ENCODE results near the gene APBA1. TPM values are rescaled to one million over a fixed set of nuclear protein-coding genes. Genes with fewer than 3 reads are reported as not detected.

APBA1 gene
- polyA plus RNA-seq, 3 donors = 1.6 TPM; not detected in 2

DNA sequence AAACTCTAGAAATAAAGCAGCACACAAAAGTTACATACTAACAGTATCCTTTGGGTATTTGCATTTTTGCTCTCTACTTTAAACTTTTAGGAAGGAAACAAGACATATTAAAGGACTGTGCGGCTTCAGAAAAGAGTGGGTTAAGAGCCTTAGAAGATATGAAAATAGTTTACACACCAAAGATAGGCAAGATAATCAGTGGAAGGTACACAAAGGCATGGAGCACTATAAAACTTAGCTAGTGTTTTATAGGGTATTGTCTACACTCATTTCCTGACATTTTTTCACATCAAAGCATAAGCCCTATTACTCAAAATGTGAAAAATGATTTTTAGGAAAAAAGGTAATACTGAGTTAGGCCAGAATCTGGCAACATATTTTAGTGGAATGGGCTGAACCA, 43.7 kb upstream of the APBA1 start:
- Histone ChIP-seq H3K79me2 (ENCODE audit: insufficient read depth, low read length) (no peaks in the 10 kb centered on the region), H3K9me3 (replicated peaks in 1 of 2; ENCODE audit: control insufficient read depth in 1 of 2, insufficient read depth in 1 of 2, low read length in 2 of 2) (no peaks in the 10 kb centered on the region), H3K27me3 (ENCODE audit: control insufficient read depth in 2 of 2, insufficient read depth in 2 of 2, low read length in 2 of 2) (no peaks in the 10 kb centered on the region), H4K20me1 (ENCODE audit: insufficient read depth, low read length) (no peaks in the 10 kb centered on the region), H3K27ac (ENCODE audit: low read depth in 1 of 2, low read length in 2 of 2) (no peak overlapping the region), H3K4me3 (replicated peaks in 1 of 3; ENCODE audit: low read depth in 2 of 3, low read length in 3 of 3) (no peak overlapping the region), H3K36me3 (replicated peaks in 1 of 2; ENCODE audit: control insufficient read depth in 1 of 2, insufficient read depth in 2 of 2, low read length in 2 of 2) (peaks cover 45 to 98% of the 10 kb centered on the region in 2 donors), H3K4me2 (replicated peaks; ENCODE audit: extremely low read depth, low read length, poor library complexity, severe bottlenecking) (no peak overlapping the region), H2AFZ (ENCODE audit: insufficient read depth, low read depth, low read length, poor library complexity, severe bottlenecking) (no peak overlapping the region), H3K9ac (ENCODE audit: insufficient read depth, low read length, poor library complexity, severe bottlenecking) (no peak overlapping the region), H3K4me1 (ENCODE audit: control insufficient read depth in 1 of 2, insufficient read depth in 2 of 2, low read length in 2 of 2) (no peaks in the 10 kb centered on the region)
- H3K9me3 Mint-ChIP-seq = no peaks in the 10 kb centered on the region
- no peaks in the 10 kb centered on the region for H3K4me1 Mint-ChIP-seq
- WGBS (ENCODE audit: insufficient coverage) = no CpG with 5 or more reads among the region's 1 CpG
- H3K27me3 Mint-ChIP-seq (ENCODE audit: low read depth in 3 of 3) = no peaks in the 10 kb centered on the region
- TF ChIP-seq, protein P1, sequence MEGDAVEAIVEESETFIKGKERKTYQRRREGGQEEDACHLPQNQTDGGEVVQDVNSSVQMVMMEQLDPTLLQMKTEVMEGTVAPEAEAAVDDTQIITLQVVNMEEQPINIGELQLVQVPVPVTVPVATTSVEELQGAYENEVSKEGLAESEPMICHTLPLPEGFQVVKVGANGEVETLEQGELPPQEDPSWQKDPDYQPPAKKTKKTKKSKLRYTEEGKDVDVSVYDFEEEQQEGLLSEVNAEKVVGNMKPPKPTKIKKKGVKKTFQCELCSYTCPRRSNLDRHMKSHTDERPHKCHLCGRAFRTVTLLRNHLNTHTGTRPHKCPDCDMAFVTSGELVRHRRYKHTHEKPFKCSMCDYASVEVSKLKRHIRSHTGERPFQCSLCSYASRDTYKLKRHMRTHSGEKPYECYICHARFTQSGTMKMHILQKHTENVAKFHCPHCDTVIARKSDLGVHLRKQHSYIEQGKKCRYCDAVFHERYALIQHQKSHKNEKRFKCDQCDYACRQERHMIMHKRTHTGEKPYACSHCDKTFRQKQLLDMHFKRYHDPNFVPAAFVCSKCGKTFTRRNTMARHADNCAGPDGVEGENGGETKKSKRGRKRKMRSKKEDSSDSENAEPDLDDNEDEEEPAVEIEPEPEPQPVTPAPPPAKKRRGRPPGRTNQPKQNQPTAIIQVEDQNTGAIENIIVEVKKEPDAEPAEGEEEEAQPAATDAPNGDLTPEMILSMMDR (IDR thresholded peaks at IDR 0.05) = no peak
- H3K4me3 Mint-ChIP-seq = no peak overlapping the region
- intact Hi-C loops (cut with micrococcal nuclease) = no loop called here
- no peak overlapping the region for H3K27ac Mint-ChIP-seq
- H3K36me3 Mint-ChIP-seq = peaks cover 53 to 63% of the 10 kb centered on the region in 2 donors
- DNase-seq = no peak

DNA sequence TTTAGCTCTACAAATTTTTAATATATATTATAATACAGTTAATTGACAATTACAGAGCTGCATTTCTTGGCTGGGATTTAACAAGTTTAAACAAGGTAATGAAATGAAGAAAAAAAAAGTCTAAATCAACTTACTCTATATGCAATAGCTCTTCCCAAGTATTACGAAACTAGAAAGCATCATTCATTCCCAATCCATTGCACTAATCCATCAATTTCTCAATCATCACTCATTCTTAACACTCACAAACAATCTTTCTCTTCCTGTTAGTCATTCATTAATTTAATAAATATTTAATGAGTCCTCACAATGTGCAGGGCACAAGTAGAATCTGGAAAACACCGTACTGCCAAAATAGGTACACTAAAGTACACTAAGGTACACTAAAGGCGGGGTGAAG, 42.9 kb upstream of the APBA1 start:
- no CpG with 5 or more reads among the region's 3 CpGs for WGBS (ENCODE audit: insufficient coverage)
- Mint-ChIP-seq H3K4me1 (no peaks in the 10 kb centered on the region), H3K27me3 (ENCODE audit: low read depth in 3 of 3) (no peaks in the 10 kb centered on the region), H3K4me3 (no peak overlapping the region), H3K27ac (no peak overlapping the region), H3K36me3 (peaks cover 48 to 60% of the 10 kb centered on the region in 2 donors), H3K9me3 (no peaks in the 10 kb centered on the region)
- Histone ChIP-seq H3K36me3 (replicated peaks in 1 of 2; ENCODE audit: control insufficient read depth in 1 of 2, insufficient read depth in 2 of 2, low read length in 2 of 2) (peaks cover 49 to 98% of the 10 kb centered on the region in 2 donors), H4K20me1 (ENCODE audit: insufficient read depth, low read length) (no peaks in the 10 kb centered on the region), H2AFZ (ENCODE audit: insufficient read depth, low read depth, low read length, poor library complexity, severe bottlenecking) (no peak overlapping the region), H3K27me3 (ENCODE audit: control insufficient read depth in 2 of 2, insufficient read depth in 2 of 2, low read length in 2 of 2) (no peaks in the 10 kb centered on the region), H3K4me3 (replicated peaks in 1 of 3; ENCODE audit: low read depth in 2 of 3, low read length in 3 of 3) (no peak overlapping the region), H3K79me2 (ENCODE audit: insufficient read depth, low read length) (no peaks in the 10 kb centered on the region), H3K27ac (ENCODE audit: low read depth in 1 of 2, low read length in 2 of 2) (no peak overlapping the region), H3K9me3 (replicated peaks in 1 of 2; ENCODE audit: control insufficient read depth in 1 of 2, insufficient read depth in 1 of 2, low read length in 2 of 2) (no peaks in the 10 kb centered on the region), H3K4me1 (ENCODE audit: control insufficient read depth in 1 of 2, insufficient read depth in 2 of 2, low read length in 2 of 2) (no peaks in the 10 kb centered on the region), H3K4me2 (replicated peaks; ENCODE audit: extremely low read depth, low read length, poor library complexity, severe bottlenecking) (no peak overlapping the region), H3K9ac (ENCODE audit: insufficient read depth, low read length, poor library complexity, severe bottlenecking) (no peak overlapping the region)
- TF ChIP-seq, protein P1 (IDR thresholded peaks at IDR 0.05) = no peak
- intact Hi-C loops (cut with micrococcal nuclease) = no loop called here
- no peak for DNase-seq
